ENCODE data around the gene POU6F2.

GRCh38 chr7:38936641-38937040 lies 41.1 kb upstream of the POU6F2 start:
- no peak for TF ChIP-seq CTCF (IDR thresholded peaks at IDR 0.05)
- TF ChIP-seq POLR2A (IDR thresholded peaks at IDR 0.05), result no peak

All from upper lobe of left lung (tissue), 4 donors.